Activated T-cell treated with anti-CD3 and anti-CD28 coated beads for 4 hours (primary cell): Measurements from ENCODE around the gene TBCEL.
"Not testable (repeated sequence)": the region's sequence is repeated elsewhere in the genome, so short reads cannot be mapped to it uniquely, and the experiment has no call there.

ENCODE experiments used
- DNase-seq: peaks from one replicate; pipeline ENCODE4 v3.0.0-alpha.2; 2020

The TBCEL gene

GRCh38 chr11:121029813-121030445 lies 6.0 kb downstream of the TBCEL start:
- no peak for DNase-seq

- no peak for DNase-seq
Observed at GRCh38 chr11:121031167-121031566, 7.3 kb downstream of the TBCEL start.

- DNase-seq, result not testable (repeated sequence)
Observed at GRCh38 chr11:121031648-121032047, 7.7 kb downstream of the TBCEL start.

GRCh38 chr11:121032546-121032945 lies 8.6 kb downstream of the TBCEL start:
- no peak for DNase-seq

GRCh38 chr11:121033635-121034034 lies 9.7 kb downstream of the TBCEL start:
- no peak for DNase-seq

- no peak for DNase-seq
Observed at GRCh38 chr11:121035169-121035755, 11.4 kb downstream of the TBCEL start.

- DNase-seq, result no peak
Observed at GRCh38 chr11:121035780-121036179, 11.9 kb downstream of the TBCEL start.

GRCh38 chr11:121037016-121037415 lies 13.1 kb downstream of the TBCEL start:
- DNase-seq, result no peak

GRCh38 chr11:121038648-121039409 lies 14.9 kb downstream of the TBCEL start:
- no peak for DNase-seq

- DNase-seq, result no peak
Observed at GRCh38 chr11:121039971-121040613, 16.2 kb downstream of the TBCEL start.

- no peak for DNase-seq
Observed at GRCh38 chr11:121040614-121041002, 16.7 kb downstream of the TBCEL start.

- no peak for DNase-seq
Observed at GRCh38 chr11:121041072-121041471, 17.2 kb downstream of the TBCEL start.

- DNase-seq, result no peak
Observed at GRCh38 chr11:121042296-121042695, 18.4 kb downstream of the TBCEL start.

GRCh38 chr11:121047926-121048325 lies 24.0 kb downstream of the TBCEL start:
- DNase-seq, result no peak

GRCh38 chr11:121048464-121049233 lies 24.7 kb downstream of the TBCEL start:
- DNase-seq, result no peak

- DNase-seq, result no peak
Observed at GRCh38 chr11:121053244-121053643, 29.3 kb downstream of the TBCEL start.

- DNase-seq, result no peak
Observed at GRCh38 chr11:121054266-121054665, 30.4 kb downstream of the TBCEL start.

GRCh38 chr11:121055076-121055475 lies 31.2 kb downstream of the TBCEL start:
- no peak for DNase-seq

- DNase-seq, result no peak
Observed at GRCh38 chr11:121057922-121058321, 34.0 kb downstream of the TBCEL start.

GRCh38 chr11:121058941-121059340 lies 35.0 kb downstream of the TBCEL start:
- DNase-seq, result no peak

GRCh38 chr11:121059605-121060004 lies 35.7 kb downstream of the TBCEL start:
- no peak for DNase-seq

- no peak for DNase-seq
Observed at GRCh38 chr11:121063728-121064127, 39.8 kb downstream of the TBCEL start.

- DNase-seq, result no peak
Observed at GRCh38 chr11:121066623-121067022, 42.7 kb downstream of the TBCEL start.
